GM12878 (cell line): ENCODE measurements around the gene CDX1. TPM values are rescaled to one million over a fixed set of nuclear protein-coding genes. Genes with fewer than 3 reads are reported as not detected.

Experiments
- ATAC-seq: fragments of 200-7000 bp; cut with Tn5 transposase; 3 replicates; pipeline ENCODE4 v1.9.1; 2020; ENCODE audit warnings: mild to moderate bottlenecking, moderate library complexity
- BruUV-seq: library from RNA; stranded (reverse); fragments of 400-500 nt; replicated peaks from 2 replicates; lab custom pipeline; 2021; lab: Mats Ljungman, UMichigan
- CTCF ChIA-PET: fragments of 300-600 bp; sonication (Branson Sonifier 250); formaldehyde crosslinking; extraction: SDS; loops from one replicate; lab custom pipeline; 2021; ENCODE audit warnings: inconsistent platforms; lab: Yijun Ruan, JAX
- POLR2A ChIA-PET: fragments of 350-600 bp; formaldehyde crosslinking; extraction: SDS; loops from one replicate; lab custom pipeline; 2021; ENCODE audit warnings: inconsistent platforms; lab: Charles Lee
- RAD21 ChIA-PET: fragments of 300-600 bp; sonication (Branson Sonifier 250); formaldehyde crosslinking; loops from one replicate; lab custom pipeline; 2023; ENCODE audit warnings: antibody characterized with exemption; ENCODE audit not compliant: unreplicated experiment; lab: Charles Lee
- SMC1A ChIA-PET: fragments of 300-600 bp; sonication (Branson Sonifier 250); formaldehyde crosslinking; loops from one replicate; lab custom pipeline; 2023; ENCODE audit not compliant: unreplicated experiment, uncharacterized antibody; lab: Charles Lee
- DNase-seq: peaks from one replicate; pipeline ENCODE4 v3.0.0-alpha.2; 2011; ENCODE audit warnings: low read depth, low spot score
- FAIRE-seq: peaks from 3 replicates; lab custom pipeline; 2011; peaks lifted over from hg19 to GRCh38; lab: Jason Lieb, UNC
- H2AFZ ChIP-seq: 2 replicates; pipeline ENCODE4 v1.6.0; 2011; ENCODE audit warnings: low read depth, low read length, control low read depth; ENCODE audit not compliant: control insufficient read depth
- H3K27ac ChIP-seq: 2 replicates; pipeline ENCODE4 v1.5.1; 2011; ENCODE audit warnings: control low read depth; ENCODE audit not compliant: control insufficient read depth, insufficient read depth
- H3K27me3 ChIP-seq, 2 experiments: replicated peaks in 1 of 2; 2 replicates each; pipeline versions ENCODE4 v1.6.0 to v1.6.1; 2011; ENCODE audit warnings: low read length in 1 of 2; ENCODE audit not compliant: control insufficient read depth in 2 of 2, insufficient read depth in 2 of 2
- H3K36me3 ChIP-seq, 2 experiments: 2 replicates each; pipeline ENCODE4 v1.5.1; 2011; ENCODE audit warnings: low read length in 1 of 2; ENCODE audit not compliant: control insufficient read depth in 2 of 2, insufficient read depth in 2 of 2
- H3K4me1 ChIP-seq: 2 replicates; pipeline ENCODE4 v1.6.1; 2011; ENCODE audit warnings: mild to moderate bottlenecking, low read length, moderate library complexity, mixed read lengths; ENCODE audit not compliant: control insufficient read depth, insufficient read depth
- H3K4me2 ChIP-seq: 2 replicates; pipeline ENCODE4 v1.6.0; 2011; ENCODE audit warnings: control low read depth; ENCODE audit not compliant: control insufficient read depth, insufficient read depth
- H3K4me3 ChIP-seq: fragments of 200-600 bp; sonication (generic); 2 replicates; pipeline ENCODE4 v1.5.1; 2016
- H3K79me2 ChIP-seq: 2 replicates; pipeline ENCODE4 v1.6.0; 2011; ENCODE audit warnings: low read length; ENCODE audit not compliant: control insufficient read depth, insufficient read depth
- H3K9ac ChIP-seq: 2 replicates; pipeline ENCODE4 v1.8.0; 2011; ENCODE audit warnings: low read length, control low read depth, mixed read lengths; ENCODE audit not compliant: control insufficient read depth, insufficient read depth
- H3K9me3 ChIP-seq: replicated peaks from 3 replicates; pipeline ENCODE4 v1.5.1; 2011; ENCODE audit warnings: mild to moderate bottlenecking, low read length; ENCODE audit not compliant: control insufficient read depth, insufficient read depth
- H4K20me1 ChIP-seq: 2 replicates; pipeline ENCODE4 v1.6.0; 2011; ENCODE audit not compliant: control insufficient read depth, insufficient read depth
- BMI1 ChIP-seq: fragments of 450-650 bp; IDR thresholded peaks from 2 replicates; pipeline ENCODE4 v1.6.1; 2016; ENCODE audit warnings: mild to moderate bottlenecking, moderate library complexity, borderline replicate concordance
- E2F4 ChIP-seq: IDR thresholded peaks from 2 replicates; pipeline ENCODE4 v1.6.1; 2012; ENCODE audit warnings: low read depth, low read length, improper control_type of control experiment
- NR2C1 ChIP-seq: fragments of 450-650 bp; IDR thresholded peaks from 2 replicates; pipeline ENCODE4 v1.6.1; 2017; ENCODE audit warnings: antibody characterized with exemption, mild to moderate bottlenecking, moderate library complexity
- POLR2A ChIP-seq: IDR thresholded peaks from 2 replicates; pipeline ENCODE4 v1.6.1; 2011; ENCODE audit warnings: low read depth, mild to moderate bottlenecking, low read length
- POU2F2 ChIP-seq: IDR thresholded peaks from 3 replicates; pipeline ENCODE4 v1.6.1; 2011; ENCODE audit warnings: low read depth, mild to moderate bottlenecking, low read length, borderline replicate concordance
- RAD51 ChIP-seq: fragments of 450-650 bp; IDR thresholded peaks from 2 replicates; pipeline ENCODE4 v1.6.1; 2016; ENCODE audit warnings: moderate library complexity, mild to moderate bottlenecking, inconsistent platforms
- RELA ChIP-seq: fragments of 450-650 bp; IDR thresholded peaks from 2 replicates; pipeline ENCODE4 v1.8.0; 2014; ENCODE audit warnings: borderline replicate concordance; ENCODE audit not compliant: partially characterized antibody
- REST ChIP-seq: IDR thresholded peaks from 2 replicates; pipeline ENCODE4 v1.6.1; 2012; ENCODE audit warnings: mild to moderate bottlenecking, low read depth, low read length
- SIN3A ChIP-seq: IDR thresholded peaks from 2 replicates; pipeline ENCODE4 v1.6.1; 2012; ENCODE audit warnings: low read depth, low read length, improper control_type of control experiment
- SKIL ChIP-seq: fragments of 450-650 bp; IDR thresholded peaks from 2 replicates; pipeline ENCODE4 v1.6.1; 2017; ENCODE audit warnings: mild to moderate bottlenecking, low read depth, inconsistent platforms; ENCODE audit not compliant: poor library complexity, severe bottlenecking
- SREBF2 ChIP-seq: IDR thresholded peaks from 2 replicates; pipeline ENCODE4 v1.6.1; 2012; ENCODE audit warnings: mild to moderate bottlenecking, low read length
- STAT1 ChIP-seq: fragments of 450-650 bp; conservative IDR thresholded peaks from 2 replicates; pipeline ENCODE4 v1.6.1; 2014; ENCODE audit warnings: antibody characterized with exemption, mild to moderate bottlenecking
- SUZ12 ChIP-seq: fragments of 200-600 bp; sonication (generic); IDR thresholded peaks from one replicate; pipeline ENCODE4 v1.6.1; 2018; ENCODE audit warnings: antibody characterized with exemption, mild to moderate bottlenecking; ENCODE audit not compliant: unreplicated experiment
- ZZZ3 ChIP-seq: IDR thresholded peaks from 2 replicates; pipeline ENCODE4 v1.6.1; 2011; ENCODE audit warnings: low read depth; ENCODE audit not compliant: control insufficient read depth, insufficient read length
- WGBS: methylation state at CpG from one replicate; pipeline ENCODE4 v1.1.6; 2016; ENCODE audit warnings: low lambda C conversion rate; ENCODE audit not compliant: insufficient replicate concordance, insufficient coverage; ENCODE audit errors: missing lambda C conversion rate; 5-methylcytosine and 5-hydroxymethylcytosine counted together
- in situ Hi-C: fragments of 300-500 bp; cut with MboI; formaldehyde crosslinking; loops from 9 replicates; pipeline ENCODE4 v1.14.3; 2018; ENCODE audit warnings: mixed read lengths
- intact Hi-C: fragments of 100-400 bp; cut with micrococcal nuclease; formaldehyde crosslinking; loops from one replicate; pipeline ENCODE4 v1.14.2; 2022; ENCODE audit not compliant: unreplicated experiment
- polyA plus RNA-seq, 11 experiments: library from polyadenylated mRNA; depleted of rRNA in 4 of 11; unstranded in 6 of 11; stranded (reverse) in 5 of 11; fragments of >200 nt; fragmentation: Nextera tagmentation in 4 of 11; fragmentation: Illumina TruSeq in 1 of 11; extraction: Ambion mirVana in 4 of 11; extraction: Trizol in 1 of 11; gene quantifications; 1 replicate in 1 of 11; 2 replicates in 10 of 11; pipeline versions ENCODE4 v1.2.1 to v1.2.3, GENCODE V29; 2011 to 2016; ENCODE audit warnings: inconsistent platforms in 2 of 11, missing spikeins in 2 of 11, low read depth in 1 of 11
- total RNA-seq, 4 experiments: library from RNA; depleted of rRNA in 3 of 4; stranded (reverse); fragments of >200 nt in 3 of 4; fragmentation: Illumina TruSeq in 1 of 4; extraction: Trizol in 1 of 4; gene quantifications; 2 replicates each; pipeline versions ENCODE4 v1.2.1 to v1.2.3, GENCODE V29; 2013 to 2021

The CDX1 gene
- total and polyA plus RNA-seq, 10 of the 15 experiments (the other 5 are each of a cell fraction or from before 2014, with no cell fraction given) = not detected

- CTCF ChIA-PET = interaction anchor here (1.5 kb wide), 1 partner anchor 13 kb away, joined by 3 read pairs; no protein-coding TSS in a partner anchor
- Histone ChIP-seq H3K36me3 (no peaks in the 10 kb centered on the region), H3K79me2 (no peaks in the 10 kb centered on the region), H2AFZ (no peak overlapping the region), H3K4me2 (no peak overlapping the region), H3K9me3 (no peaks in the 10 kb centered on the region), H3K4me3 (no peak overlapping the region), H3K4me1 (no peaks in the 10 kb centered on the region), H3K9ac (no peak overlapping the region), H4K20me1 (no peaks in the 10 kb centered on the region), H3K27me3 (no peaks in the 10 kb centered on the region), H3K27ac (no peak overlapping the region)
- ATAC-seq (no peak), DNase-seq (no peak), FAIRE-seq (no peak)
- in situ Hi-C loops (no loop called here), intact Hi-C loops (no loop called here)
- SMC1A ChIA-PET = no interaction called here
- WGBS = 34% methylated on average over 20 of the region's 20 CpGs
- BruUV-seq = no TSS peak
- RAD21 ChIA-PET = no interaction called here
- POLR2A ChIA-PET = no interaction called here
- TF ChIP-seq SKIL = no peak
- no peak for TF ChIP-seq E2F4
- no peak for TF ChIP-seq SUZ12
- no peak for TF ChIP-seq RELA
- TF ChIP-seq POU2F2 = no peak
- no peak for TF ChIP-seq STAT1
- no peak for TF ChIP-seq SREBF2
- no peak for TF ChIP-seq REST
- TF ChIP-seq NR2C1 = no peak
- no peak for TF ChIP-seq ZZZ3
- no peak for TF ChIP-seq BMI1
- TF ChIP-seq POLR2A = no peak
- TF ChIP-seq RAD51 = no peak
- no peak for TF ChIP-seq SIN3A
These were observed 23.0 kb upstream of the CDX1 start for GRCh38 chr5:150143350-150144245.
